B cell (primary cell): Measurements from ENCODE around the gene ATR. TPM values are rescaled to one million over a fixed set of nuclear protein-coding genes. Genes with fewer than 3 reads are reported as not detected.

Source experiments
- ATAC-seq: fragments of 200-7000 bp; cut with Tn5 transposase; one replicate; pipeline ENCODE4 v1.10.0; 2021; ENCODE audit warnings: low read depth, mild to moderate bottlenecking, moderate number of reproducible peaks, moderate library complexity
- CTCF ChIA-PET: fragments of 350-600 bp; sonication (Branson Sonifier 250); formaldehyde crosslinking; loops from one replicate; lab custom pipeline; 2021; ENCODE audit warnings: antibody characterized with exemption, inconsistent platforms; lab: Charles Lee
- POLR2A ChIA-PET: fragments of 350-600 bp; sonication (Branson Sonifier 250); formaldehyde crosslinking; loops from one replicate; lab custom pipeline; 2021; ENCODE audit warnings: antibody characterized with exemption; lab: Charles Lee
- DNase-seq: peaks from one replicate; pipeline ENCODE4 v3.0.0; 2013
- H2AFZ ChIP-seq: 2 replicates; pipeline ENCODE4 v1.6.1; 2012; ENCODE audit warnings: mild to moderate bottlenecking, low read depth, low read length; ENCODE audit not compliant: insufficient read depth, poor library complexity, severe bottlenecking
- H3K27ac ChIP-seq, 2 donors: 1 replicate in 1 of 2; 2 replicates in 1 of 2; pipeline ENCODE4 v1.5.1; 2012 to 2013; ENCODE audit warnings: low read length in 2 of 2, mild to moderate bottlenecking in 2 of 2, moderate library complexity in 1 of 2
- H3K27me3 ChIP-seq, 4 experiments: fragments of 200-600 bp in 1 of 4; sonication (generic) in 1 of 4; replicated peaks in 1 of 4; 1 replicate in 2 of 4; 2 replicates in 2 of 4; pipeline versions ENCODE4 v1.6.1 to v1.7.0; 2013 to 2016; ENCODE audit warnings: low read length in 3 of 4, mild to moderate bottlenecking in 2 of 4, mixed read lengths in 1 of 4, moderate library complexity in 1 of 4; ENCODE audit not compliant: insufficient read depth in 4 of 4, control insufficient read depth in 3 of 4; ENCODE audit errors: control extremely low read depth in 1 of 4
- H3K36me3 ChIP-seq, 2 experiments: replicated peaks in 1 of 2; 1 replicate in 1 of 2; 2 replicates in 1 of 2; pipeline versions ENCODE4 v1.6.1 to v1.7.1; 2013; ENCODE audit warnings: low read length in 1 of 2; ENCODE audit not compliant: insufficient read depth in 2 of 2, control insufficient read depth in 1 of 2; ENCODE audit errors: control extremely low read depth in 1 of 2, extremely low read depth in 1 of 2
- H3K4me1 ChIP-seq, 2 donors: fragments of 200-600 bp in 1 of 2; sonication (generic) in 1 of 2; 1 replicate in 1 of 2; 2 replicates in 1 of 2; pipeline versions ENCODE4 v1.5.1 to v1.6.1; 2013 to 2017; ENCODE audit warnings: low read length in 2 of 2; ENCODE audit not compliant: control insufficient read depth in 2 of 2, insufficient read depth in 2 of 2
- H3K4me2 ChIP-seq: replicated peaks from 2 replicates; pipeline ENCODE3; 2012; ENCODE audit warnings: mild to moderate bottlenecking, low read depth, low read length; ENCODE audit not compliant: poor library complexity, severe bottlenecking
- H3K4me3 ChIP-seq, 5 experiments: fragments of 200-600 bp in 1 of 5; sonication (generic) in 1 of 5; 1 replicate in 3 of 5; 2 replicates in 2 of 5; pipeline versions ENCODE4 v1.5.1 to v1.7.0; 2011 to 2016; ENCODE audit warnings: low read length in 4 of 5, mild to moderate bottlenecking in 4 of 5, low read depth in 2 of 5, control low read depth in 1 of 5, moderate library complexity in 1 of 5; ENCODE audit not compliant: insufficient read depth in 1 of 5; ENCODE audit errors: control extremely low read depth in 1 of 5, extremely low read depth in 1 of 5
- H3K79me2 ChIP-seq: fragments of 200-600 bp; sonication (generic); one replicate; pipeline ENCODE4 v1.6.0; 2016; ENCODE audit warnings: low read length; ENCODE audit not compliant: control insufficient read depth, insufficient read depth
- H3K9ac ChIP-seq: fragments of 200-600 bp; sonication (generic); 2 replicates; pipeline ENCODE4 v1.6.1; 2017; ENCODE audit warnings: mild to moderate bottlenecking, low read length, moderate library complexity
- H3K9me3 ChIP-seq, 3 donors: one replicate each; pipeline versions ENCODE4 v1.6.1 to v1.7.1; 2013; ENCODE audit warnings: low read length in 2 of 3; ENCODE audit not compliant: control insufficient read depth in 2 of 3, insufficient read depth in 1 of 3; ENCODE audit errors: control extremely low read depth in 1 of 3
- H4K20me1 ChIP-seq: 2 replicates; pipeline ENCODE4 v1.6.0; 2012; ENCODE audit warnings: mild to moderate bottlenecking, low read length; ENCODE audit not compliant: insufficient read depth, control insufficient read depth, poor library complexity, severe bottlenecking
- H3K27ac Mint-ChIP-seq: one replicate; pipeline ENCODE4 v1.8.0; 2021; ENCODE audit warnings: mixed read lengths
- H3K27me3 Mint-ChIP-seq: one replicate; pipeline ENCODE4 v1.8.0; 2021; ENCODE audit warnings: mixed read lengths
- H3K4me1 Mint-ChIP-seq: one replicate; pipeline ENCODE4 v1.8.0; 2021; ENCODE audit warnings: mixed read lengths
- H3K4me3 Mint-ChIP-seq: one replicate; pipeline ENCODE4 v1.8.0; 2021; ENCODE audit warnings: mixed read lengths
- H3K9me3 Mint-ChIP-seq: one replicate; pipeline ENCODE4 v1.8.0; 2022; ENCODE audit warnings: mixed read lengths; ENCODE audit not compliant: insufficient read depth
- CTCF ChIP-seq: fragments of 200-600 bp; IDR thresholded peaks from one replicate; pipeline ENCODE4 v1.8.0; 2022; ENCODE audit warnings: antibody characterized with exemption, mild to moderate bottlenecking
- EZH2 ChIP-seq: IDR thresholded peaks from 2 replicates; pipeline ENCODE4 v1.6.1; 2012; ENCODE audit warnings: borderline replicate concordance, low read depth, mild to moderate bottlenecking, moderate library complexity, low read length; ENCODE audit not compliant: insufficient read depth, poor library complexity, severe bottlenecking
- WGBS: methylation state at CpG from one replicate; pipeline ENCODE4 v1.1.5; 2013; ENCODE audit warnings: missing lambda C conversion rate; ENCODE audit not compliant: insufficient coverage; 5-methylcytosine and 5-hydroxymethylcytosine counted together
- intact Hi-C: fragments of 100-400 bp; cut with micrococcal nuclease; formaldehyde crosslinking; loops from one replicate; pipeline ENCODE4 v1.10.0; 2022
- polyA plus RNA-seq: library from polyadenylated mRNA; depleted of rRNA; stranded (reverse); fragments of >200 nt; gene quantifications from 2 replicates; pipeline ENCODE4 v1.2.3, GENCODE V29; 2012
- total RNA-seq, 2 donors: library from RNA; stranded (reverse); fragments of 120-200 nt in 1 of 2; gene quantifications; 1 replicate in 1 of 2; 2 replicates in 1 of 2; pipeline versions ENCODE4 v1.2.3 to v1.2.4, GENCODE V29; 2013 to 2022

The ATR gene
- total and polyA plus RNA-seq, 2 donors (not counting 1 experiment from before 2014, with no cell fraction given): 17.1 to 46.7 TPM

DNA sequence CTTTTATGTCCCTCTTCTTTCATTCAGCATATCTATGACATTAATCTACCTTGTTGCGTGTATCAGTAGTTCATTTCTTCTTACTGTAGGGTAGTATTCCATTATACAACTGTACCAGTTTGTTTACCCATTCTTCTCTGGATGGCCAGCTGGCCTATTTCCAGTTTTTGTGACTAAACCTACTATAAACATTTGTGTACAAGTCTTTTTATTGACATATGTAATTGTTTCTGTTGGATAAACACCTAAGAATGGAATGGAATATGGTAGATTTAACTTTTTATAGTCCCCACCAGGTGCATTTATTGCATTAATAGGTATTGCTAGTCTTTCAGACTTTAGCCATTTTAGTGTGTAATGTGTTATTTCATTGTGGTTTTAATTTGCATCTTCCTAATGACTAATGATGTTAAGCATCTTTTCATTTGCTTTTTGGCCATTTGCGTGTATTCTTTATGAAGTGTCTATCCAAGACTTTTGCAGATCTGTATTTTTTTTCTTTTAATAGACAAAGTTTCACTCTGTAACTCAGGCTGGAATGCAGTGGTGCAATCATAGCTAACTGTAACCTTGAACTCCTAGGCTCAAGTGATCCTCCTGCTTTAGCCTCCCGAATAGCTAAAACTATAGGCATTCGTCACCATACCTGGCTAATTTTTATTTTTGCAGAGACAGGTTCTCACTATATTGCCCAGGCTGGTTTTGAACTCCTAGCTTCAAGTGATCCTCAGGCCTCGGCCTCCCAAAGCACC is 88.8 kb downstream of the ATR start:
- TF ChIP-seq EZH2: no peak
- no peak for TF ChIP-seq CTCF
- no peaks in the 10 kb centered on the region for H3K27me3 ChIP-seq
- Mint-ChIP-seq H3K4me3 (no peak overlapping the region), H3K27ac (no peak overlapping the region), H3K27me3 (no peaks in the 10 kb centered on the region), H3K9me3 (no peaks in the 10 kb centered on the region), H3K4me1 (no peaks in the 10 kb centered on the region)
- intact Hi-C loops: no loop called here
- H3K4me1 ChIP-seq: no peaks in the 10 kb centered on the region
- no peak overlapping the region for H2AFZ ChIP-seq
- ATAC-seq (no peak), DNase-seq (no peak)
- no peaks in the 10 kb centered on the region for H3K9me3 ChIP-seq
- no peak overlapping the region for H3K4me2 ChIP-seq
- CTCF ChIA-PET: interaction anchor here (0.6 kb wide), 1 partner anchor 364 kb away, joined by 3 read pairs; no protein-coding TSS in a partner anchor
- peaks cover 18 to 63% of the 10 kb centered on the region in 2 experiments for H3K36me3 ChIP-seq
- POLR2A ChIA-PET: no interaction called here
- 100% methylated on average over 1 of the region's 5 CpGs for WGBS
- H4K20me1 ChIP-seq: no peaks in the 10 kb centered on the region
- H3K4me3 ChIP-seq: no peak overlapping the region
- no peaks in the 10 kb centered on the region for H3K79me2 ChIP-seq
- H3K27ac ChIP-seq: no peak overlapping the region
- no peak overlapping the region for H3K9ac ChIP-seq

DNA sequence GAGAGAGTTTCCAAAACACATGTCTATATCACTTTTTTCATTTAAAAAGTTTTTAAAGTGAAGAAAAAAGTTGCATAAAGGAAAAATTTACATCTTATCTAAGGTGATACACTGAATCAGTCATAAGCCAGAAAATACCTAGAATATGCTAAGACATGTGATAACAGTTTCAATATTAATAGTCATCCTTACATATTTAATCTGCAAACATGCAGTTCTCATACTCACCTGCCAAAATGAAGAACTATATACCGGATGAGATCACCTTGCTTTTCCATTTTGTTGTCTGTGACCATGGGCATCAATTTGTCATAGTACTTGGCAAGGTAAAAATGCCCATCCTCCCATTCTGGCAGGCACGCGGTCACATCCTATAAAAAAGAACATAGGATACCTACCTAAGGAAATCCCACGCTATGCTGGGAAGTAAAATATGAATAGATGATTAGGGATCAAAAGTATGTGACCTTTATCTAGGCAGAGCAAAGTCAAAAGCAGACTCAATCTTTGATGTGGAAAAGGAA is 93.6 kb downstream of the ATR start:
- no peak overlapping the region for H3K9ac ChIP-seq
- H3K79me2 ChIP-seq: no peaks in the 10 kb centered on the region
- no peak overlapping the region for H3K4me2 ChIP-seq
- Mint-ChIP-seq H3K27ac (no peak overlapping the region), H3K4me1 (no peaks in the 10 kb centered on the region), H3K27me3 (no peaks in the 10 kb centered on the region), H3K9me3 (no peaks in the 10 kb centered on the region), H3K4me3 (no peak overlapping the region)
- TF ChIP-seq EZH2 (no peak), CTCF (no peak)
- WGBS: no CpG with 5 or more reads among the region's 4 CpGs
- peaks cover 5 to 55% of the 10 kb centered on the region in 2 experiments for H3K36me3 ChIP-seq
- ATAC-seq (no peak), DNase-seq (no peak)
- no peak overlapping the region for H3K27ac ChIP-seq
- H2AFZ ChIP-seq: no peak overlapping the region
- ChIA-PET CTCF (no interaction called here), POLR2A (no interaction called here)
- H4K20me1 ChIP-seq: no peaks in the 10 kb centered on the region
- no peaks in the 10 kb centered on the region for H3K4me1 ChIP-seq
- no peak overlapping the region for H3K4me3 ChIP-seq
- intact Hi-C loops: no loop called here
- peaks cover 0 to 17% (median 9%) of the 10 kb centered on the region in 3 donors for H3K9me3 ChIP-seq
- no peaks in the 10 kb centered on the region for H3K27me3 ChIP-seq
